ENCODE data around the gene VTI1A. TPM values are rescaled to one million over a fixed set of nuclear protein-coding genes. Genes with fewer than 3 reads are reported as not detected.

The VTI1A gene
- total and polyA plus RNA-seq, 2 experiments from 2014 or later, result 26.8 to 31.0 TPM

- Mint-ChIP-seq H3K36me3 (ENCODE audit: low read depth) (no peaks in the 10 kb centered on the region), H3K27me3 (ENCODE audit: insufficient read depth, low read depth, poor library complexity) (no peaks in the 10 kb centered on the region), H3K9me3 (no peaks in the 10 kb centered on the region), H3K27ac (no peak overlapping the region), H3K4me1 (peaks cover 40% of the 10 kb centered on the region), H3K4me3 (no peak overlapping the region)
- 0 out of 2 replicates have a peak, but pooled peaks cover 6% of the 10 kb centered on the region for H3K9me2 ChIP-seq (ENCODE audit: insufficient read depth)
- ATAC-seq, result no peak
- no peaks in the 10 kb centered on the region for H3K79me2 ChIP-seq (replicated peaks; ENCODE audit: insufficient read depth)
- H3K27ac ChIP-seq (ENCODE audit: low read depth), result no peak overlapping the region
- H3K4me2 ChIP-seq, result no peak overlapping the region
- H3K4me1 ChIP-seq (ENCODE audit: insufficient read depth), result peaks cover 63% of the 10 kb centered on the region
- H2AFZ ChIP-seq, result no peak overlapping the region
- no peak for DNase-seq (ENCODE audit: low spot score)
- no peaks in the 10 kb centered on the region for H3K27me3 ChIP-seq (ENCODE audit: insufficient read depth)
- H3K4me3 ChIP-seq, result no peak overlapping the region
- no peaks in the 10 kb centered on the region for H3K36me3 ChIP-seq (ENCODE audit: insufficient read depth)
- no peaks in the 10 kb centered on the region for H3F3A ChIP-seq (replicated peaks; ENCODE audit: low read depth)
- H4K20me1 ChIP-seq (replicated peaks; ENCODE audit: insufficient read depth), result no peaks in the 10 kb centered on the region
- TF ChIP-seq ZNF114 (CRISPR knock-in tag; IDR thresholded peaks at IDR 0.05) (no peak), JUNB (IDR thresholded peaks at IDR 0.05; ENCODE audit: unreplicated experiment) (no peak), ZNF462 (CRISPR knock-in tag; IDR thresholded peaks at IDR 0.05) (no peak), REST (IDR thresholded peaks at IDR 0.05; ENCODE audit: unreplicated experiment) (no peak), POLR2AphosphoS5 (IDR thresholded peaks at IDR 0.05; ENCODE audit: low read depth) (no peak), CREB1 (CRISPR knock-in tag; IDR thresholded peaks at IDR 0.05; ENCODE audit: low read depth) (no peak), EZH2 (IDR thresholded peaks at IDR 0.05; ENCODE audit: low read depth, unreplicated experiment) (no peak), ETS1 (IDR thresholded peaks at IDR 0.05) (no peak), EZH2phosphoT487 (IDR thresholded peaks at IDR 0.05; ENCODE audit: unreplicated experiment) (no peak), NANOG (IDR thresholded peaks at IDR 0.05; ENCODE audit: borderline replicate concordance) (no peak), STAT1 (IDR thresholded peaks at IDR 0.05; ENCODE audit: unreplicated experiment) (no peak), ZNF331 (CRISPR knock-in tag; IDR thresholded peaks at IDR 0.05; ENCODE audit: low read depth) (no peak)
- TF ChIP-seq, protein P1, sequence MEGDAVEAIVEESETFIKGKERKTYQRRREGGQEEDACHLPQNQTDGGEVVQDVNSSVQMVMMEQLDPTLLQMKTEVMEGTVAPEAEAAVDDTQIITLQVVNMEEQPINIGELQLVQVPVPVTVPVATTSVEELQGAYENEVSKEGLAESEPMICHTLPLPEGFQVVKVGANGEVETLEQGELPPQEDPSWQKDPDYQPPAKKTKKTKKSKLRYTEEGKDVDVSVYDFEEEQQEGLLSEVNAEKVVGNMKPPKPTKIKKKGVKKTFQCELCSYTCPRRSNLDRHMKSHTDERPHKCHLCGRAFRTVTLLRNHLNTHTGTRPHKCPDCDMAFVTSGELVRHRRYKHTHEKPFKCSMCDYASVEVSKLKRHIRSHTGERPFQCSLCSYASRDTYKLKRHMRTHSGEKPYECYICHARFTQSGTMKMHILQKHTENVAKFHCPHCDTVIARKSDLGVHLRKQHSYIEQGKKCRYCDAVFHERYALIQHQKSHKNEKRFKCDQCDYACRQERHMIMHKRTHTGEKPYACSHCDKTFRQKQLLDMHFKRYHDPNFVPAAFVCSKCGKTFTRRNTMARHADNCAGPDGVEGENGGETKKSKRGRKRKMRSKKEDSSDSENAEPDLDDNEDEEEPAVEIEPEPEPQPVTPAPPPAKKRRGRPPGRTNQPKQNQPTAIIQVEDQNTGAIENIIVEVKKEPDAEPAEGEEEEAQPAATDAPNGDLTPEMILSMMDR (conservative IDR thresholded peaks at IDR 0.05; ENCODE audit: low read depth in 2 of 2), result no peak
These were observed 228.6 kb downstream of the VTI1A start for GRCh38 chr10:112675560-112676083.
